ENCODE results near the gene TRMO. TPM values are rescaled to one million over a fixed set of nuclear protein-coding genes. Genes with fewer than 3 reads are reported as not detected.

The TRMO gene, protein sequence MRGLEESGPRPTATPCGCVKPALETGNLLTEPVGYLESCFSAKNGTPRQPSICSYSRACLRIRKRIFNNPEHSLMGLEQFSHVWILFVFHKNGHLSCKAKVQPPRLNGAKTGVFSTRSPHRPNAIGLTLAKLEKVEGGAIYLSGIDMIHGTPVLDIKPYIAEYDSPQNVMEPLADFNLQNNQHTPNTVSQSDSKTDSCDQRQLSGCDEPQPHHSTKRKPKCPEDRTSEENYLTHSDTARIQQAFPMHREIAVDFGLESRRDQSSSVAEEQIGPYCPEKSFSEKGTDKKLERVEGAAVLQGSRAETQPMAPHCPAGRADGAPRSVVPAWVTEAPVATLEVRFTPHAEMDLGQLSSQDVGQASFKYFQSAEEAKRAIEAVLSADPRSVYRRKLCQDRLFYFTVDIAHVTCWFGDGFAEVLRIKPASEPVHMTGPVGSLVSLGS
- 25.3 and 32.4 TPM in 2 replicates for total RNA-seq

DNA sequence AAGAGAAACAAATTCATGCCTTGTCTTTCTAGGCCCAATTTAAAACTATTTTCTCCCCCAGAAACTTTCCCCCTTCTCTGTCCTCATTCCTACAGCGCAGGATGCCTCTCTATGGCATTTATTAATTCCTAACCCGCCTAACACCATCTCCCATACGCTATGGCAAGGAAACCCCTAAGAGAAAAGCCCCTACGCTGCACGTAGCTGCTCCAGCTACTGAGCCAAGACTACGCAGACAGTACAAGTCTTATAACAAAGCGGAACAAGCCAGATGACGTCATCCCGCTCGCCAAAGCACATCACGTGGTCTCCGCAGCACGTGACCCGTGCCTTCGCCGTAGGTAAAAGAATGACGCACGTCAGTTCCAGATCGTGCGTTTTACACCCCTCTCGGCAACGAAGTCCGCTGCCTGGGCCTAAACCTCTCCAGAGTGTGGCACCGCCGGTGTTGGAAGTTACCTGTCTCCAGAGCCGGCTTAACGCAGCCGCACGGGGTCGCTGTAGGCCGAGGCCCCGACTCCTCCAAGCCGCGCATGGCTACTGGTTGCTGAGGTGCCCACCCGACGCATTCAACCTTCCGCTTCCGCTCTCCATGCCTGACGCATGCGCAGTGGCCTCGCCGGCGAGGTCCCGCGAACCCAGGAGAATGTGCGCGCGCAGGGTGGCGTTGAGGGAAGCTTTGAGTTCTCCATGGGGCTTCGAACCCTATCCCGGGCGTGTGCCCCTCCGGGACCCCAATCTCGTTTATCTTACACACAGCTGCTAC, at the start of gene TRMO:
TSS of gene TRMO (minus strand) at position 542 of the 766 bp plus-strand sequence. CDS start at position 535, 7 bp downstream.
- Mint-ChIP-seq H3K36me3 (ENCODE audit: low read depth) (peaks cover 24% of the 10 kb centered on the region), H3K27ac (peak within 1 kb of the TSS; percentile 95), H3K9me3 (no peaks in the 10 kb centered on the region), H3K4me1 (peaks cover 57% of the 10 kb centered on the region), H3K4me3 (peak within 1 kb of the TSS; percentile 85), H3K27me3 (peaks cover 2% of the 10 kb centered on the region)
- CTCF ChIA-PET, result interaction anchor here (0.9 to 4.3 kb wide), 16 partner anchors 16 to 853 kb away, joined by 3 to 49 read pairs (median 4); partner anchors contain the start of genes ANP32B, HEMGN, TBC1D2 and XPA
- peak; percentile 97 for DNase-seq
- POLR2A ChIA-PET, result interaction anchor here (0.6 to 5.1 kb wide), 40 partner anchors 12 to 1144 kb away, joined by 3 to 94 read pairs (median 5); partner anchors contain the start of genes ANP32B, NANS, NCBP1 and TBC1D2
- intact Hi-C loops (cut with micrococcal nuclease), result loop anchor here (1.0 to 5.0 kb wide), 9 partner anchors 61 to 1900 kb away; partner anchors contain the start of genes ANKS6, ANP32B, NANS and NCBP1
- peak; percentile 74 for ATAC-seq (ENCODE audit: low read depth)
- TF ChIP-seq CTCF (IDR thresholded peaks at IDR 0.05), result no peak

DNA sequence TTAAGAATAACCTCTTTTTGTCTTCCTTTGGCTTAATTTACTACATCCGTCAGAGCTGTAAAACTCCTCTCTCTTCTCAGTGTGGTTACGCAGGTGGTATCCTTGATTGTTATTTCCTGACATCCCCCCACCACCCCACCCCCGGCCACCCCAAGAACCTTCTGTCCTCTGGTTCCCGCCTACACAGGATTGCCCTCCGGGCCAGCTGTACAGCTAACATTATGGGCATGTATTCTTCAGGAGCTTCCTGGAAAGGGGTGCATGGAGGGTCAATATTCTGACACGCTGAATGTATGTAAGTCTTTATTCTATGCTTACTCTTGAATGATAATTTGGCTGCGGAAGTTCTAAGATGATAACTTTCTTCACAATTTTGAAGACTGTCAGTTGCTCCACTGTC, 47.9 kb upstream of the TRMO start:
- no peaks in the 10 kb centered on the region for H3K36me3 Mint-ChIP-seq (ENCODE audit: low read depth)
- DNase-seq (no peak), ATAC-seq (ENCODE audit: low read depth) (no peak)
- no peaks in the 10 kb centered on the region for H3K9me3 Mint-ChIP-seq
- no peak overlapping the region for H3K27ac Mint-ChIP-seq
- H3K4me3 Mint-ChIP-seq, result no peak overlapping the region
- no peak for TF ChIP-seq CTCF (IDR thresholded peaks at IDR 0.05)
- intact Hi-C loops (cut with micrococcal nuclease), result no loop called here
- H3K4me1 Mint-ChIP-seq, result no peaks in the 10 kb centered on the region
- POLR2A ChIA-PET, result no interaction called here
- peaks cover 9% of the 10 kb centered on the region for H3K27me3 Mint-ChIP-seq
- CTCF ChIA-PET, result no interaction called here

DNA sequence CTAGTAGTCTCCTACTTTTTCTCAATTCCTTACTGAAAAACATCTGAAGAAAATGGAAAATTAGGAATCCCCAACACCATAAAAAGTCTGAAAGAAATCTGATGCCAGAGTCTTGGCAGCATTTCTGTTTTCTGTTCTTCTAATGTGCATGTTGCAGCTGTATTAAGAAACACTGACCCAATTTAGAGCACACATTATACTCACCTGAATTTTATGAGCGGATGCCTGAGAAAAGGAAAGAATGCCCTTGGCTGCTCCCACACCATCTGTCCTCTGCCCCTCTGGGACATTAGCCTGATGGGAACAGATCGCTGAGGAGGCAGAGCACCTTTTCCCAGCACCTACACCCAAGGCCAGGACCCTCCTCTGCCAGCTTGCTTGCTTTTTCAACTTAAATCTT, 46.7 kb upstream of the TRMO start:
- H3K27ac Mint-ChIP-seq, result no peak overlapping the region
- ChIA-PET POLR2A (no interaction called here), CTCF (no interaction called here)
- H3K4me3 Mint-ChIP-seq, result no peak overlapping the region
- no peak for TF ChIP-seq CTCF (IDR thresholded peaks at IDR 0.05)
- ATAC-seq (ENCODE audit: low read depth) (no peak), DNase-seq (no peak)
- H3K36me3 Mint-ChIP-seq (ENCODE audit: low read depth), result no peaks in the 10 kb centered on the region
- H3K9me3 Mint-ChIP-seq, result no peaks in the 10 kb centered on the region
- peaks cover 11% of the 10 kb centered on the region for H3K27me3 Mint-ChIP-seq
- H3K4me1 Mint-ChIP-seq, result no peaks in the 10 kb centered on the region
- intact Hi-C loops (cut with micrococcal nuclease), result no loop called here

DNA sequence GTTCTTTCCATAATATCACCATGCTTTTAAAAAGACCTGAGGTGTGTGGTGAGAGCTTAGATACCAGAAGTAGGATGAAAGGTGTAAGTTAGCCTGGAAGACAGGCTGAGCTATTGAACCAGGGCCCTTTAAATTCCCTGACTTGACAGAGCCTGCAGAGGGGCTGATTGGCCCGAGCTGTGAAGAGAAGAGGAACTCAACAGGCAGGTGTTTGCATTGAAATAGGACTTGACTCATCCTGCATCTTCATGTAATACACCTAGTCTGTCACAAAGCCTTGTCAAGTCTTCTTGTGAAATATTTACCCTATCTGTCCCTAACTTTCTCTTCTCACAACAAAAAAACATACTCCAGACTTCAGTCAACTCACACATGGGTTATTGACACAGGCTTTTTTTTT, 44.2 kb upstream of the TRMO start:
- peaks cover 9% of the 10 kb centered on the region for H3K27me3 Mint-ChIP-seq
- no peaks in the 10 kb centered on the region for H3K36me3 Mint-ChIP-seq (ENCODE audit: low read depth)
- POLR2A ChIA-PET, result no interaction called here
- H3K4me3 Mint-ChIP-seq, result no peak overlapping the region
- CTCF ChIA-PET, result no interaction called here
- TF ChIP-seq CTCF (IDR thresholded peaks at IDR 0.05), result no peak
- intact Hi-C loops (cut with micrococcal nuclease), result no loop called here
- DNase-seq, result no peak
- ATAC-seq (ENCODE audit: low read depth), result no peak
- H3K27ac Mint-ChIP-seq, result no peak overlapping the region
- no peaks in the 10 kb centered on the region for H3K9me3 Mint-ChIP-seq
- no peaks in the 10 kb centered on the region for H3K4me1 Mint-ChIP-seq

DNA sequence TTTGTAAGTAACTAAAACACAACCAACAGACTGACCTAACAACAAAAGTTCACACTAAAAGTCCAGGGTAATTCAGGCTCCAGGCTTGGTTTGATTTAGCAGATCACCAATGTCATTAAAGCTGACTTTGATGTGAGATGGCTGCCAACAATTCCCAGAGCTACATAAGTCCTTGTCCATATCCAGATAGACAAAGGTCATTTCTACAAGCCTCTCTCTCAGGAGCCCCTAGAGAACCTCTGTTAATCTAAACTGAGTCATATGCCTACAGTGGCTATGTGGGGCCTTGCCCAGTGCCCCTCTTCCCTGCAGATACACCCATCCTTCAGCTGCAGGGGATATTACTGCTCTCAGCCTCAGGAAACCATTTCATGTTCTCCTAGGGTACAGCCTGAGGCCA, 42.6 kb upstream of the TRMO start:
- no peak for TF ChIP-seq CTCF (IDR thresholded peaks at IDR 0.05)
- no peak for DNase-seq
- H3K36me3 Mint-ChIP-seq (ENCODE audit: low read depth), result no peaks in the 10 kb centered on the region
- H3K4me1 Mint-ChIP-seq, result no peaks in the 10 kb centered on the region
- no peak overlapping the region for H3K27ac Mint-ChIP-seq
- ATAC-seq (ENCODE audit: low read depth), result no peak
- no peak overlapping the region for H3K4me3 Mint-ChIP-seq
- ChIA-PET CTCF (no interaction called here), POLR2A (no interaction called here)
- intact Hi-C loops (cut with micrococcal nuclease), result no loop called here
- no peaks in the 10 kb centered on the region for H3K9me3 Mint-ChIP-seq
- H3K27me3 Mint-ChIP-seq, result peaks cover 9% of the 10 kb centered on the region
